CD4-positive, alpha-beta T cell treated with Interleukin-1 beta for 1 hour (primary cell): ENCODE measurements around the gene CCDC185.
"Not testable (repeated sequence)": the region's sequence is repeated elsewhere in the genome, so short reads cannot be mapped to it uniquely, and the experiment has no call there.

ENCODE experiments used
- DNase-seq, 2 donors: peaks; one replicate each; pipeline ENCODE4 v3.0.0-alpha.2; 2020 to 2022

The CCDC185 gene

DNA sequence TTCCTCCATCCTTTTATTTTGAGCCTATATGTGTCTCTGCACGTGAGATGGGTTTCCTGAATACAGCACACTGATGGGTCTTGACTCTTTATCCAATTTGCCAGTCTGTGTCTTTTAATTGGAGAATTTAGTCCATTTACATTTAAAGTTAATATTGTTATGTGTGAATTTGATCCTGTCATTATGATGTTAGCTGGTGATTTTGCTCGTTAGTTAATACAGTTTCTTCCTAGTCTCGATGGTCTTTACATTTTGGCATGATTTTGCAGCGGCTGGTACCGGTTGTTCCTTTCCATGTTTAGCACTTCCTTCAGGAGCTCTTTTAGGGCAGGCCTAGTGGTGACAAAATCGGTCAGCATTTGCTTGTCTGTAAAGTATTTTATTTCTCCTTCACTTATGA, 6.2 kb downstream of the CCDC185 start:
- not testable (repeated sequence) for DNase-seq

DNA sequence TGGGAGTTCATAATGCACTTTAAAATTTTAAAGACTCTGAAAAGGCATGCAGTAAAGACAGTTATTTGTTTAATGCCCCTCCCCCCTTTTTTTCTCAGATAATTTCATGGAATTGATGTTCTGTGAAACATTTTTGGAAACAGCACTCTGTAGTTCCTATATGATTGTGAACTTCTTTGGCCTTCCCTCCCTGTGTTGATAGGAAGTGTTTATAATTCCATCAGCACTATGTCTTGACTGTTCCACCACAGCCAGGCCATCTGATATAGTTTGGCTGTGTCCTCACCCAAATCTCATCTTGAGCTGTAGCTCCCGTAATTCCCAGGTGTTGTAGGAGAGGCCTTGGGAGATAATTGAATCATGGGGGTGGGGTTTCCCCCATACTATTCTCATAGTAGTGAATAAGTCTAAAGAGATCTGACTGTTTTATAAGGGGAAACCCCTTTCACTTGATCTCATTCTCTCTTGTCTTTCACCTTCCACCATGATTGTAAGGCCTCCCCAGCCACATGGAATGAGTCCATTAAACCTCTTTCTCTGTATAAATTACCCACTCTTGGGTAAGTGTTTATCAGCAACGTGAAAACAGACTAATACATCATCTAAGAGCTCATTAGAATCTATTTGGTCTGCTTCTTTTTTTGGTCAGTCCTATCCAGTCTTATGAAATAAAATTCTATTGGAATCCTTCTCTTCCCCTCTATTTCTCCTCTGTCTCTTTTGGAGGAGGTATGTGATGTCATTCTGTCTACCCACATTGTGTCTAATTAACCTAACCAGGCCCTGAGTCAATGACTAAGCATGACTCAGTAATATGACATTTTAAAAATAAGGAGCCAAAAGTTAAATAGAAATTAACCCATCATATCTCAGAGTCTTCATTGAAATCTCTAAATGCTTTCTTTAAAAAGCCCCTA, 8.9 kb downstream of the CCDC185 start:
- no peak for DNase-seq

DNA sequence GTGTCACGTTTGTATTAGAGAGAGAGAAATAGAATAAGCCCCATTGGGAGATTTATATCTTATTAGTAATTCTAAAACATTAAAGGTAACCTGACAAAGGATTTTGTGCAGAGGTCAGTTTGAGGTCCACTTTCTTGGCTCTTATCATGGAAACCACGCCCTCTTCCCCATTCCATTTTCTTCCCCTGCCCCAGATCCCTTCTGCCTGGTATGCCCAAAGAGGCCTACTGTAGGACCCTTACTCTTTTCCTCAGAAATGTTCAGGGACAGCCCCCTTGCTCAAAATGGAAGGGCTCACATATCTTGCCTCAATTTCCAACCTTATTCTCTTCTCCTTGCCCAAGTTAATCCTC, 9.6 kb downstream of the CCDC185 start:
- DNase-seq: no peak

DNA sequence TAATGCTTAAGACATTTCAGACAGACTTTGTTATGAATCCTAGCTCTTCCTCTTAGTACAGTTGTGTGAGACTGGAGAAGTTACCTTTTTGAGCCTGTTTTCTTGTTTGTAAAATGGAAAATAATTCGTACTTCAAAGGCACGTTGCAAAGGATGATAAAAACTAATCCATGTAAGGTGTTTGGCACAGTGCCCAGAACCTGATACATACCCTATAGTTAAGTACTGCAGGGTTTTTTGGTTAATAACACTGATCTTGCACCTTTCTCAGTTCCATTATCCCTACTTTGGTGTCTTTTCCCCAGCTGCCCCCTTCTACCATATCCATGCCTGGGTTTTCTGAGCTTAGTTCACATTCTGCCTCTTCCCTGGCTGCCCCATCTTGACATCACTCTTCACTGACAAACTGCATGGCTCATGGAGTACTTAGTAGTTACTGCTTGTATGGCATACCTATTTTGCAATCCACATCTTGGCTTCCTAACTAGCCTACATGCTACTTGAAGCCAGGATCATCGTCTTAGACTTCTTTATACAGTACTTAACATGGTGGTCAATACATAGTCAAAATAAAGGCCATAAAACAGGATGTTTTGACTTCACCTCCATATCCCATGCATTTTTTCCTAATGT, 10.1 kb downstream of the CCDC185 start:
- no peak for DNase-seq

DNA sequence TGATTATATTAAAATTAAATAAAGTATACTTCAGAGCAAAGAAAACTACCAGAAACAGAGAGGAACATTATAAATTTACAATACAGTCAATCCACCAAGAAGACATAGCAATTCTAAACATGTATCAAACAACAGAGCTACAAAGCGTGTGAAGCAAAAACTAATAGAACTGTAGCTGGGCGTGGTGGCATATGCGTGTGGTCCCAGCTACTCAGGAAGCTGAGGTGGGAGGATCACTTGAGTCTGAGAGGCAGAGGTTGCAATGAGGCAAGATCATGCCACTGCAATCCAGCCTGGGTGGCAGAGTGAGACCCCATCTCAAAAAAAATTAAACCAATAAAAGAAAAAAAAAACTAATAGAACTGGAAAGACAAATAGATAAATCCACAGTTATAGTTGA, 12.3 kb downstream of the CCDC185 start:
- no peak for DNase-seq

DNA sequence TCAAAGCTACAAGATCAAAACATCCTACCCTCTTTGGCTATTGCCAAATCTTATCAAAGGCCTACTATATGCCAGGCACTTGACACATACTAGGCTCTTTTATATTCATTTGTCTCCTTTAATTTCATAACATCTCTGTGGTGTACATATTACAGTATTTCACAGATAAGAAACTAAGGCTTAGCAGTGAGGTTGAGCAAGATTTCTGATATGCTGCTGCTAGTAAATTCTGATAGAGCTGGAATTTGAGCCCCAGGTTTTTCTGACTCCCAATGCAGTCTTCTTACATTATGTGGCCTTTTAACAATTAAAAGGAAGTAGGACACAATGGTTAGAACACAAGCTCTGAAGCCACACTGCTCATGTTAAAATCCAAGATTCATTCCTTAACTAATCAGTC, 16.8 kb downstream of the CCDC185 start:
- DNase-seq: no peak

DNA sequence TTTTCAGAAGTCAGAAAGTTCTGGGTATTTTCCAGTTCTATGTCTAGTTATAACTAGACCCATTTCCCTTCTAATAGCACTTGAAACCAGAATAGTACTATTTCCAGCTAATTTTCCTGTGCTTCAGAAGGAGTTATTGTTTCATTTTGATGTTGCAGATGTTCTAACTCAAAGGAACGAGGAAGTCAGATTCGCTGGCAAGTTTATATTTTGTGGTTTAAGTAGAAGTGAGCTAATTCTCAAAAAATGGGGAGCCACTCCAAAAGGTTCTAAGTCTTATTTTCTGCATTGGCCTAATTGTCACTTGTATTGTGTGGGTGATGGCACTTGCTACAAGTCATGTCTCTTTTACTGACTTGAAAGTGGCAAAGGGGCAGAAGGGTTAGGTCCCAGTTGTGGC, 18.1 kb downstream of the CCDC185 start:
- DNase-seq: no peak

DNA sequence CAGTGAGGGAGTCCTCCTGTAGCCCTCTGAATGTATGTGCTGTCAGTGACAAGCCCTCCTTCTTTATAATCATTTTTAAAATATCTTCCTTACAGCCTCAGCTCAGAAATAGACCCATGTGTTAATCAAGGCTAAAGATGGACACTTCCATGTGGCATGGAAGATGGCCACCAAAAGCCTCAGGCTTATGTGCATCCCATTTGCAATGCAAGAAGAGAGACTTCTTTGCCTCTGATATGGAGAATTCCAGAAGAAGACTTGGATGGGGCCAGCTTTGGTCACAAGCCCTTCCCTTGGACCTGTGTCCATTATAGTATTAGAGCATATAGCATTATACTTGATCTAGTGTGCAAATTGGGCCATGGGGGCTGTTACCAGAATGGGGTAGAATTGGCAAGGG, 18.5 kb downstream of the CCDC185 start:
- DNase-seq: no peak

DNA sequence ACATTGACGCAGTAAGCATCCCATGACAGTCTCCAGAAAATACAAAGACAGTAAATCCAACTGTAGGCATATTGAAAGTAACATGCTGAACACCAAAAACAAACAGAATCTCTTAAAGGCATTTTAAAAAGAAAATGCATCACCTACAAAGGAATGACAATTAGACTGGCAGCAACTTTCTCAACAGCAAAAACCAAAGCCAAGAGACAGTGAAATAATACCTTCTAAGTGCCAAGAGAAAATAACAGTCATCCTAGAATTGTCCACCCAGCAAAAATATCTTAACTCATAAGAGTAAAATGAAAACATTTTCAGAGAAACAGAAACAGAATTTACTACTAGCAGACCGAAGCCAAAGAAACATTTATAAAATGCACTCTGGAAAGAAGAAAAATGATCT, 20.0 kb downstream of the CCDC185 start:
- no peak for DNase-seq

DNA sequence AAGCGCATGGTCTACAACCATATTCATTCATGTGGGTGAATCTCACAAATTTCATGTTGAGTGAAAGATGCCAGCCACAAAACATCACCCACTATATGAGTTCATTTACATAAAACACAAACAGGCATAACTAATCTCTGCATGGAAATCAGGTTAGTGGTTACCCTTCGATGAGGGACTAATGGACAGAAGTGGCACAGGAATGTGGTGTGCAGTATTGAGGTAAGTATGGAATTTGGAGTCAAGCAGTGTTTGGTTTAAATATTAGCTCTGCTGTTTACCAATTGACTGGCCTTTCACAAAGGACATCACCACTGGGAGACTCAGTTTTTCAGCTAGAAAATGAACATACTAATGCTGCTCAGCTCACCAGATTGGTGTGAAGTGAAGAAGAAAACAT, 24.2 kb downstream of the CCDC185 start:
- DNase-seq: no peak

DNA sequence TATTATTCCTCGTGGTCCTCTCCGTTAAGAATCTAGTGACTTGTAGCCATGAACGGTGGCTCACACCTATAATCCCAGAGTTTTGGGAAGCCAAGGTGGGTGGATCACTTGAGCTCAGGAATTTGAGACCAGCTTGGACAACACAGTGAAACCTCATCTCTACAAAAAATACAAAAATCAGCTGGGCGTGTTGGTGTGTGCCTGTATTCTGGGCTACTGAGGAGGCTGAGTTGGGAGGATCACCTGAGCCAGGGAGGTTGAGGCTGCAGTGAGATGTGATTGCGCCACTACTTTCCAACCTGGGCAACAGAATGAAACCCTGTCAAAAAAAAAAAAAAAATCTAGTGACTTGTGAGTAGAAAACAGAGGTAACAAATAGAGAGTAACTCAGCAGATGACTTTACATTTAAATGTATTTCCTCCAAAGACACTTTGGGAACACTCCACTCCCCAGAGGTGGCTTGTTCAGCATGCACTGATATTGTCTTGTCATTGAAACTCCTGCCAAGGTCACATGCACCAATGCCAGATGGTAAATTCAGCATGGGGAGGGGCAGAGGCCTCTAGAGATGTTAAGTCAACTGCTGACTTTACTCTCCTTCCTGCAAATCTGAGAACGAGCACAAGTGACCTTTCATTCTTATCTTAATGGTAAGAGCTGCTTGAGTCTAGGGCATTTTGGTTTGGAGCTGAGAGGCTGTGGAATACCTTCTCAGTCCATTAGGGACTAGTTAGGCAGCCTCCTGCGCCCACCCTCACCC, 24.9 kb downstream of the CCDC185 start:
- DNase-seq: no peak

DNA sequence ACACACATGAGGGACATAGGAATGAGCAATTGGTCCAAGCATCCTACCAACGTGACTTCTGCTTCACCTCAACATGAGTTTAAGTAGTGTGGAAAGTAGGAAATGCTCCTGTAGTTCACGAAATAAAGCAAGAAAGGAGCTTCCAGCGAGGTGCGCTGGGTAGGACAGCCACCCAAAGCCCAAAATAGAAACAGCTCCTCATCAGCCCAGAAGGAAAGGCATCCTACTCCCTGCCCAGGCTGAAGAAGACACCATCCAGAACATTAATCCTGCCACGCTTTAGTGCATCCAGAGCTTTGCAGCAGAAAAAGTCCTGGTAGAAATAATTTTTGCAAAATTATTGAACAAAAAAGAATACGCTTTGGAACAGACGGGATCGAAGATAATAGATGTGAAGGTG, 25.9 kb downstream of the CCDC185 start:
- no peak for DNase-seq

DNA sequence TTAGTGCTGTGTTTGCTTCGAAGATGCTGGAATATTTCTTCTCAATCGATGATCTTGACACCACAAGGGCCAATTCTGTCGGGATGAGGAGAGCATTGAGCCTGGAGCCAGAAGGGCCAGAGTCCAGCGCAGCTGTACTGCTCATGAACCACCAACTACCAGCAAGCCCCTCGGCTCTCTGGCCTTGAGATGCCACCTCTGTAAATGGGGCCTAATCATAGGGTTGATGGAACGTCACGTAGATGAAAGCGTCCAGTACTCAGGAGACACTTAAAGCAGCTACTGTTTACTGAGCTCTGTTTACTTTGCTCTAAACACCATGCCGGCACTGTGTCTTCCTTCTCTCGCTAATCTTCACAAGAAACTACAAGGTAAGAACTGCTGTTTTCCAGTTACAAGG, 26.3 kb downstream of the CCDC185 start:
- DNase-seq: no peak

DNA sequence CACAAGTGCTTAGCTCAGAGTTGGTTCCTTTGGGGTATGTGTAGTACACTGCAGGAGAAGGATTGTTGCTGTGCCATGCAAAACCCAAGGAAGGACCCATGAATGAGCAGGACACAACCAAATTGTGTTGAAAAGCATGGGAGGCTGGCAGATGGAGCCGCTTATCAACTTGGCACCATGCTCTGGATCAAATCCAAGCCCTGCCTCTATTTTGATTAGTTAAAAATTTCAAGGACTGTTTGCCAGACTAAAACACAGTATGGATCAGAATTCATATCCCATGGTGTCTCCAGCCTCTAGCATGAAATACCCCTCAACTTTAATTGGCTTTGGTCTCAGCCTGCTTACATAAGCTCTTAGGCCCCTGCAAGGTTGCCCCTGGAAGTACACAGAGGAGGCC, 27.8 kb downstream of the CCDC185 start:
- no peak for DNase-seq

DNA sequence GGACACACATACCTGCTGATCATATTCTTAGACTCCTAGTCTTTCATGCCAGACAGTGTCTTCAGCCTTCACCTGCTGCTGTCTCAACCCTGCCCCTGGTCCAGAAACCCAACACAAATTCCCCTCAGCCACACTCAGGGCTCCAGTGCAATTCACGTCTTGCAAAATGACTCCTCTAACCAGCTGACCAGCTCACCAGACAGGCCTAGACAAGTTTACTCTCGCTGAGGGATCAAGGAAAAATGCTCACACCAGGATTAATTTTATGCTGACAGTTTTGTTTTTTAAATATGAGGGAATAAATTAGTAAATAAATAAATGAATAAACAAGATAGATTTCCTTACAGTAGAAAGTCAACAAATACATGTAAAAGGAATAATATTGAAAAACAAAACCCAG, 28.5 kb downstream of the CCDC185 start:
- no peak for DNase-seq

DNA sequence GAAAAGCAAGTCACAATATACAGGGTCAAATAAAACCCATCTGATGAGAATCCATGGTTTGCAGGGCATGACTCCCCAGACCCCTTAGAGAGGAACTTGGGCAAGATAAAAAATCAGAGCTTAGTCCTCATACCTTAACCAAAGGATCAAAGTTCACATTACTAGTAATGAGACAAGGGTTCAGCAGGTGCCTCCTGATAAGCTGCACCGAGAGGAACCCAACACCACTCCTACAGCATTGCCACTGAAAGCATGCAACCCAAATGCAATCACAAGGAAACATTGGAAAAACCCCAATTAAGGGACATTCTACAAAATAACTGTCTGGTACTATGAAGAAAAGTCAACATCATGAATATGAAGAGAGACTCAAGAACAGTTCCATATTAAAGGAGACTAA, 29.7 kb downstream of the CCDC185 start:
- no peak for DNase-seq

DNA sequence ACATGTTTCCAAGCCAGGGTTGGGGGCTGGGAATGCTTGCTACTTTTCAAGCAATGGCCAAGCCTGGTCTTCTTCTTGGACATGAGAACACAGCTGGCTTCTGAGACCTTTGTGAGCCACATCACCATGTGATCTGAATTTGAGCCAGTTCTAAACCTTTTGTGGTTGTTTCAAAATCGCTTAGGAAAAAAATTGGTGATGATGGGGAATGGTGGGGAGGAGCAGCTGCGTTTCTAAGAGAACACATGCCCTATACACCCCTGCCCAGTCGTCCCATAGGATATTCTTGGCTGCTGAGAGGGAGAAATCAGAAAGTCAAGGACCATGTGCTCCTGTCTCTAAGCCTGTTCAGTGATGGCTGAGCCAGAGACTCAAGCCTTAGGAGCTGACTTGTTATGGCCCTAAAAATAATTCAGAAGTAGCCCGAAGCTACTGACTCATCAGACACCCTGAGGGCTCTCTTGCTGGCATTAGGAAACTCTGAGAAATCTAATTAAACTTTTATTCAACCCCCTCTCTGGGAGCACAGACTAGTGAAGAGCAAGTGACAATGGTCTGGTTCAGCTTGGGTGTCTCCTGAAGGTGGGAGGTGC, 30.5 kb downstream of the CCDC185 start:
- DNase-seq: no peak

DNA sequence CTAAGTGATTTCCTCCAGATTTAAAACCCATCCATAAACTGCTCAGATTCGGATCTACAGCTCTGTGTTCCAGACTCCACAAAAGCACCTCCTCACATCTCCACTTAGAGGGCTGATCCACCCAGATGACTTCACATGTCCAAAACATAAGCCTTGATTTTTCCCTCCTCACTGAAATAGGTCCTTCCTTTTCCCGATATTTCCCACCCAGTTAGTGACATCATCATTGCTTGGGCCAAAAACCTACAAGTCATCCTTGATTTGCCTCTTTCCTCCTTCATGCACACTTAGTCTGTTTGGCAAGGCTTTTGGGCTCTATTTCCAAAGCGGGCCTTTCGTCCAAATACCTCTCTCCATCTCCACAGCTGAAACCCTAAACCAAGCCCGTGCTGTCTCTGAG, 32.3 kb downstream of the CCDC185 start:
- DNase-seq: no peak

DNA sequence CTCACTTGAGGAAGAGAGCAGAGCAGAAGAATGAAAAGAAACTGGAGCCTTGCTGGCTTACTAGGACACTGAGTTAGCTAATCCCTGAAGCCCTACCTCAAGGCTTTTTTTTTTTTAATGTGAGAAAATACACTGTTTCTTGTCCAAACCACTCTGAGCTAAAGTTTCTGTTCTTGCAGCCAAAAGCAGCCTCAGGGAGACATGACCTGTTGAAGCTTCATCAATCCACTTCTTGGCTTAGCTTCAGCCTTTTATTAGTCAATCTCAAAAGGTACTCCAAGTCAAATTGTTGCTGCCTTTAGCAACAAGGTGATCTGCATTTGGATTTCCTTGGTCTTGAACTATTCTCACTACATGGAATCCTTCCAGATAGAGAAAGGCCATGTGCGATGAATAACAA, 33.7 kb downstream of the CCDC185 start:
- DNase-seq: no peak

DNA sequence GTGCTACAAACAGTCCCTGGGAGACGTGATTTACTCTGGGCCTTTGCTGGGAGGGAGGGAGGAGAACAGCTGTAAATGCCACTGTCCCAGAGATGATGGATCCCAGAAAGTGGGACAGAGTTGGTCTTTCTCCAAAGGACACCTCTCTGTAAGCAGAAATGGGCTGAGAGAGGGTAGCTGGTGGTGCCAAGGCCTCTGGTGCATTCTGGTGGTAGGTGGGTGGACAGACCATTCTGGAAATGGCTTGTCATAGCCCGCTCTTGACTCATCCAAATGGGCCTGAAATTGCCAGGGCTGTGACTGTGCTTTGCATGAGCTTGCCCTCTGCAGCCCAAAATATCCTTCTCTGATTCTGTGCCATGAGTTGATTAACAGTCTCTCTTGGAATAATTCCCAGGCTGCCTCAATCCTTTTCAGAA, 36.1 kb downstream of the CCDC185 start:
- no peak for DNase-seq

DNA sequence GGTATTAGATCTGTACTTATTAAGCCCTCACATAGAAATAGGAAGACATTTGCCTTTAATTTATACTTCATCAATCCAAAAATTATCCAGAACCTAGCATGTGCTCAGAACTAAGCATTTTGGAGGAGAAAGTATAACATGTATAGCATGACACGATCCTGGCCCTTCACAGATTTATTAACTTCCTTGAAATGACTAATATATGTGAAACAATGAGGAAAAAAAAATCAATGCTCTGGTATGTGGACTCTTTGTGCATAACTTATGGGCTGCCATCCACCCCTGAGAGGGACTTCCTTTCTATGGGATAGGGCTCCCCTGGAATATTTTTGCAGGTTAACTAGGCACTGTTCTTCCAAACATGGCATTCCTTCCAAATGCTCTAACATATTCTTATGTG, 36.6 kb downstream of the CCDC185 start:
- no peak for DNase-seq

DNA sequence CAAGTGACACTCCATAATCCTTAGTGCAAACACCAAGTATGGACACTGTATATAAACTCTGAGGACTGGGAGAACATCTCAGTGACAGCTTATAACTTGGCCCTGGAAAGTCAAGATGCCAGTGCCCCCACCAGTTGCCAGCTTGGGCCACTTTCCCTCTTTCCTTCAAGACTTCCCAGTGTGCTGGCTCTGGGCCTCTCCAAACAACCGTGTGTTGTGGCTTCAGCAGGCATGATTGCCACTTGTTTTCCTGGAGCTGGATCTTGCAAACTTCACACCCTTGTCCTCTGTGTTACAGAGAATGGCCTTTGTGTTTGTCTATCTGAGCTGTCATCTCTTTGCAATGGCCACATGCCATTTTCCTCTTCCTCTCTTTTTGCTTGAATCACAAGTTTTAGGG, 37.0 kb downstream of the CCDC185 start:
- DNase-seq: no peak

DNA sequence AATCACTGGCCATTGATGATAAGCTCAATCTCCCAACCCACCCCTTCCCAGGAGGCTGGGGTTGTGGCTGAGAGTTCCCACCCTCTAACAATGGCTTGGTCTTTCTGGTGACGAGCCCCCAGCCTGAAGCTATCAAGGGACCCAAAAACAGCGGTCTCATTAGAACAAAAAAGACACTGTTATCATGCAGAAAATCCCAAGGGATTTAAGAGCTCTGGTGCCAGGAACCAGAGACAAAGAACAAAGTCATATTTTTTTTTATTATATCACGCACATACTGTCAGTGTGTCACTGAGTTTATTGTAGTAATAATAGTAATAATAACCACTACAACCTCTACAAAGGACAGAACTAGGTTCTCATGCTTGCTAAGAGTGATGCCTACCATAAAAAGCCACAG, 43.9 kb downstream of the CCDC185 start:
- DNase-seq: no peak

DNA sequence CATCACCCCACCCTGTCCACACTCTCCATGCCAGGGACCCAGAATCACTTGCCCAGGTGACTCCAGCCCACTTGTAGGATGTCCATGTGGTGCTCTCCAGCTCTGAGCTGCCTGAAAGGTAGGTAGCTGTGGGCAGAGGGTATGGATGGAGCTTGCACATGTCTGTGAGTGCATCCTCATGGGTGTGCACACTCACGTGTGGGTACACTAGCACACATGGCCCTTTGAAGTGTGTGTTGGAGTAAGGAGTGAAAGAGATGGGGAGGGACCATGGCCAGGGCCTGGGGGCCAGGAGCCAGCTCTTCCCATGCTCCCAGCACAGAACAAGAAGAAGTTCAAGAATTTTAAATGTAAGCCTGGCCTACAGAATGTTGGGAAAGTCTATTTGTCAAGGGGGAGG, 50.2 kb downstream of the CCDC185 start:
- no peak for DNase-seq
